ENCODE data around the gene CENPA.
"Not testable (repeated sequence)": the region's sequence is repeated elsewhere in the genome, so short reads cannot be mapped to it uniquely, and the experiment has no call there.

The CENPA gene

DNA sequence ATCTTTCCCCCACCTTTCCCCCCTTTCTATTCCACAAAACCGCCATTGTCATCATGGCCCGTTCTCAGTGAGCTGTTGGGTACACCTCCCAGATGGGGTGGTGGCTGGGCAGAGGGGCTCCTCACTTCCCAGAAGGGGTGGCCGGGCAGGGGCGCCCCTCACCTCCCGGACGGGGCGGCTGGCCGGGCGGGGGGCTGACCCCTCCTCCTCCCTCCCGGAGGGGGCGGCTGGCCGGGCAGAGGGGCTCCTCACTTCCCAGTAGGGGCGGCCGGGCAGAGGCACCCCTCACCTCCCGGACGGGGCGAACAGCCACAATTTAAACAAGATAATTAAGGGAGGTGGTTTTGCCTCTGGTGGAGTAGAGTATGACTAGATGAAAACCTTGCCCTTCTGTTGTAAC, 9.3 kb downstream of the CENPA start:
- not testable (repeated sequence) for DNase-seq

DNA sequence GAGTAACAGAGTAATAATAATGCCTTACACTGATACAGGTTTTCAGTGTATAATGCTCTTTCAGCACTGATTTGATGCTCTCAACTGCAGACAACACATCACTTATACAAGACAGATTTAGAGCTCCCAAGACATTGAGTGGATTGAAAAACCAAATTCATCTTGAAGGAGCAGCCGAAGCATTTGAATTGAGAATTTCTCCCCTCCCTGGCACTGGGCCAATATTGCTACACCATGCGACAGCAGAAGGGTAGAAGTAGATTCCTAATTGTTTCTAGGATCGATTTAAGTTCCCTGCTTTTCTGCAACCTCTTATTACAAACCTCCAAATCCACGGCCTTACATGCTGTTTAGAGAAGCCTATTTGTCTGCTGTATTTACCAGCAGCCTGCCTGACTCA, 15.5 kb downstream of the CENPA start:
- no peak for DNase-seq

DNA sequence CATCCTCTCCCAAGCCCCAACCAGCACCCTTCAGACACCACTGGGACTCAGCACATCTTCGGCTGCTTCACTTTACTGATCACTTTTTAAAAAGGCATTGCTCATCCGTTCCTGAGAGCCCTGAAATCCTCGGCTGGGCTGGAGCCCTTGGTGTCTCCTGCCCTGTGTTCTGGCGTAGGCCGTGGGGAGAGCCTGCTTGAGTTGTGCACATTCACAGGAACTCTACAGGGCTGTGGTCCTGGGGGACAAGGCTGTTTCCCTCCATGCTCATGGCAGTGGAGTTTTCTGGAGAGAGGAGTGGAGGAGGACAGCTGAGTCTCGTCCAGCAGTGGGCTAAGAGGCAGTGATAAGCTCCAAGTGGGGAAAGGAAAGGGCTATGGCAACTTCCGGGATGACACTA, 15.9 kb downstream of the CENPA start:
- DNase-seq: no peak

DNA sequence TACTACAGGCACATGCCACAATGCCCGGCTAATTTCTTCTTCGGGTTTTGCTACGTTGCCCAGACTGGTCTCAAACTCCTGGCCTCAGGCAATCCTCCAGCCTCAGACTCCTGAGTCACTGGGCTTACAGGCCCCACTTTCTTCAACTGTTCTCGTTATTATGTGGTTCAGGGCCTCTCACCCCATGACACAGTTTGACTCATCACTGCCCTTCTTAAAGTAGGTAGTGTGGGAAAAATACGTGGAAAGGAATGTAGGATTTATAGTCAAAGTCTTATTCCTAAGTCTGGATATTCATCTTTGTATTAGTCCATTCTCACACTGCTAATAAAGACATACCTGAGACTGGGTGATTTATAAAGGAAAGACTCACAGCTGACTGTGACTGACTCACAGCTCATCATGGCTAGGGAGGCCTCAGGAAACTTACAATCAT, 19.4 kb downstream of the CENPA start:
- no peak for DNase-seq

DNA sequence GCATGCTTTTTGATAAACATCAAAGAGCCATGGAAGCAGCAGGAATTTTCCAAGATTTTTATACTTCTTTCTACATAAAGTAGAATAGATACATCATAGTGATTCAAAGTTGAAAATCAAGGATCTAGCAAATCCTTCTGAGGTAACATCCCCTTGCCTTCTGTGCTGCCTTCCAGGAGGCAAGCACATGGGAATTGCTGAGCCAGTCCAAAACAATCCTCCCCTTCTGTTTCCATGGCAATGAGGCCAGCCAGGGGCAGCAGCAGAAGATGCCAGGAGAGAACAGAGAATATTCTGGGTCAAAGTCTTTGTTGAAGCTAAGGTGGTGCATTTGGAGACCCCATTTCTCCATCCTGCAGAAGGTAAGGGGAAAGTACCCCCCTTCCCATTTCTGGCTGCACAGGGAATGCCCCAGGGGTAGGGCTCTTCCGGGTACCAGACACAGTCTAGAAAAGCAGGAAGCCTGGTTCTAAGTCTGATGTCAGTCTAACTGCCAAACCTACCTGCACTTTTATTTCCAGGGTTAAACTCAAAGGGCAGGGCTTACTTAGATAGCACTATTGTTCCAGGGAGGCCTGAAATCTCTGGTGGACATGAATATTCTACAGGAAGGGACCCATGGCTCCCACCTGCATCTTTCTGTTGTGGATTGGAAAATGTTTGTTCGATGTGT, 22.1 kb downstream of the CENPA start:
- no peak for DNase-seq

DNA sequence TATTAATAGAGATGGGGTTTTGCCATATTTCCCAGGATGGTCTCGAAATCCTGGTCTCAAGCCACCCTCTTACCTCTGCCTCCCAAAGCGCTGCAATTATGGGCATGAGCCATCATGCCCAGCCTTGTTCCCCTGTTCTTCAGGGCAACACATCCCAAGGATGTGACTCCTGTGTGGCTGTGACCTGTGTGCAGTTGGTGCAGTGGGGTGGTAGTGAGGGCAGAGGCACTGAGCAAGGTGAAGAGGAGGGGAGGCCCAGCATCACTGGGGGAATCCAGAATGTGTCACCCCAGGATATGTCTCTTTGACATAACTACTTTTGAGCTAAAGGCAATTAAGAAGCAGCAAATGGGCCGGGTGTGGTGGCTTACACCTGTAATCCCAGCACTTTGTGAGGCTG, 23.4 kb downstream of the CENPA start:
- DNase-seq: no peak

DNA sequence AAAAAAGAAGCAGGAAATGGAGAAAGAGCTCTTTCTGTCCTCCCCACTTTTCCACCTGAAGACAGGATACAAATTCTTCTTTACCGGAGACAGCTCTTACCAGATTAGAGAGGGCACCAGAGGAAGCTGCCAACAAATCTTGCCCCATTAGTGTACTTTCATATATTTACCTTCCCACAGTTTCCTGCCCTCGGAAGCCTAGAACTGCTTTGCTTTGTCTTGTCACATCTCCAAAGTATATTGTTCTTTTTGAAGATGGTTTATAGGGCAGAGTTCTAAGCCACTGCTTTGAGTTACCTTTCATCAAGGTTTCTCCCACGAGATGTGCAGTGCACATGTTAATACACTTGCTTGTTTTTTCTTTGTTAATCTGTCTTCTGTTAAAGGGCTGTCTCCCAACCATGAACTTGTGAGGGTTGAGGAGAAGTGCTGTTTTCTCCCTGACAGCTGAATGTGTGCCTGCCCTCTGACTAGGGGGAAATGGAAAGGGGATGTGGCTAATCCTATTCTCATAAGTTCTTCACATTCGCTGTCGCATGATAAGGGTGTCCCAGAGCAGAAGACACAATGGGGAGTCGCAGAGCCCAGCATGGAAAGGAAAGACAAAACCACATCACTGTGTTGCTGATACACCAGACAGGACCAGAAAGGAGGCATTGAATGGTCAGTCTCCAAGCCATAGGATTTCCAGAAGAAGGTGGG, 24.2 kb downstream of the CENPA start:
- no peak for DNase-seq

DNA sequence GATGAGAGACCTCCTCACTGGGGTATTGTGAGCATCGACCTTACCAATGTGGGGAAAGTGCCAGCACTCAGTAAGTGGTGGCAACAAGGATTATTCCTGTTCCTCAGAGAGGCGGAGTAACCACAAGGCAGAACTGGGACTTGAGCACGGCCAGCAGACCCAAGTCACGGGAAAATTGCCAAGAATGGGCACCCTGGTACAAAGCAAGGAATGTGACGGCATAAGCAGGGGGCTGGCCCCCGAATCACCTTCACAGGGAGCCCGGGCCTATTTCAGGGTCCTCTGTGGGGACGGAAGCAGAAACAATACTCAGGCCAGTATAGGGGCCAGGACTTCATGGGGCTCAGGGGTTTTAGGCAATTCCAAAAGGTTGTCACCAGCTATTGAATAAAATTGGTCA, 25.4 kb downstream of the CENPA start:
- no peak for DNase-seq

DNA sequence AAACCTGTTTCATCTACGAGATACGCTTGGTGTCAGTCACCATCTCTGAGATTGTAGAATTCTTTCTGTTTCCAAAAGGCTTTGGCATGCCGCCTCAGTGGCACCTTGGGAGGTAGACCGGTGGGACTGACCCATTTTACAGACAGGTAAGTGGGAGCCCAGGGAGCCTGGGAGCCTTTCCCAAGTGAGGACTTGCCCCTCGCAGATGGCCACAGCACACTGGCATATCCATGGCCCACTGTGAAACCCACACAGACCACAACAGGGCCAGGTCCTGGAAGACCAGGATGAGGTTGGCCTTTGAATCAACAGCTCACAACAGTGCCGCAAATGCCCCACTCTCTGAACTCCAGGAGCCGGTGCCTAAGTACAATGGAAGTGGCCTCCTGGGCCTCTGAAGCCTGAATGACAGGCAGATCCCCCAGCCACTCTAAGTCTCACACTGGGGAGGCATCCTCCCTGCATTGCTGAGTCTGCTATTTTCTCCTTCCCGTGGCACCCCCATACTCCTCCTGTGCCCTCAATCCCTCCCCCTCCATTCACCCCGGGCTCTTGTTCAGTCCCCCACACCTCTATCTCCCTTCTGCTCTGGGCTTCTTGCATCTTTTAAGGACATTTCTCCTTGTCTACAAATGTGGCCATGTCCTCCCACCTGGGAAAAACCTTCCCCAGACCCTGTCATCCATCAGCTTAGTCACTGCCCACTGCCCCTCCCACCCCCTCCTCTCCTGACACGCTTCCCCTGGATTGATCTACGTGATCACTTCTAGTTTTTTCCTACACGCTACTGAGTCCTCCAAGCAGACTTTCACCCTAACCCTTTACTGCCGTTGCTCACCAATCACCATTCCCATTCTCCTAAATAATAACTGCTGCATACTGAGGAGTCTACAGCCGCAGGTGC, 26.2 kb downstream of the CENPA start:
- no peak for DNase-seq

DNA sequence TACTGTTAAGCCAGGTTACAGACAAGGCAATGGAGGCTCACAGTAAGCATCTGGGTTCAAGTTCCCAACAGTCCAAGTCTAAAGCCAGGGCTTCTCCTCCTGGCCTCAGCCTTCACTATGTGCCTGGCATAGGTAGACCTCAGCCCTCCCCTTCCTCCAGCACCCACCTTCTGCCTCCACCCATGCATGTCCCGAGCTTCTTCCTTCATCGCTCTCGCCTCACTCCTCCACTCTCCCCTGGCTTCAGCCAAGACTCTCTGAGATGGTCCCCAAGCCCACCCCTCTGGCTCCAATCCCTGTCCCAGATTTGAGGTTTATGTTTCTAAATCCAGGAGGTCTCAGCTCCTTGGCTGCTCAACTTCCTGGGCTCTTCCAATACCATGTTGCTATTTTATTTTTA, 26.9 kb downstream of the CENPA start:
- no peak for DNase-seq

DNA sequence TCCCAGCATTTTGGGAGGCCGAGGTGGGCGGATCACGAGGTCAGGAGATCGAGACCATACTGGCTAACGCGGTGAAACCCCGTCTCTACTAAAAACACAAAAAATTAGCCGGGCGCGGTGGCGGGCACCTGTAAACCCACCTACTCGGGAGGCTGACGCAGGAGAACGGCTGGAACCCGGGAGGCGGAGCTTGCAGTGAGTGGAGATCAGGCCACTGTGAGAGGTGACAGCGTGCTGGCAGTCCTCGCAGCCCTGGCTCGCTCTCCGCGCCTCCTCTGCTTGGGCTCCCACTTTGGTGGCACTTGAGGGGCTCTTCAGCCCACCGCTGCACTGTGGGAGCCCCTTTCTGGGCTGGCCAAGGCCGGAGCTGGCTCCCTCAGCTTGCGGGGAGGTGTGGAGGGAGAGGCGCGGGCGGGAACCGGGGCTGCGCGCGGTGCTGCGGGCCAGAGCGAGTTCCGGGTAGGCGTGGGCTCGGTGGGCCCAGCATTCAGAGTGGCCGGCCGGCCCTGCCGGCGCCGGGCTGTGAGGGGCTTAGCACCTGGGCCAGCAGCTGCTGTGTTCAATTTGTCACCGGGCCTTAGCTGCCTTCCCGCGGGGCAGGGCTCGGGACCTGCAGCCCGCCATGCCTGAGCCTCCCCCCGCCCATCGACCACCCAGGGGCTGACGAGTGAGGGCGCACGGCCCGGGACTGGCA, 28.4 kb downstream of the CENPA start:
- DNase-seq: not testable (repeated sequence)

DNA sequence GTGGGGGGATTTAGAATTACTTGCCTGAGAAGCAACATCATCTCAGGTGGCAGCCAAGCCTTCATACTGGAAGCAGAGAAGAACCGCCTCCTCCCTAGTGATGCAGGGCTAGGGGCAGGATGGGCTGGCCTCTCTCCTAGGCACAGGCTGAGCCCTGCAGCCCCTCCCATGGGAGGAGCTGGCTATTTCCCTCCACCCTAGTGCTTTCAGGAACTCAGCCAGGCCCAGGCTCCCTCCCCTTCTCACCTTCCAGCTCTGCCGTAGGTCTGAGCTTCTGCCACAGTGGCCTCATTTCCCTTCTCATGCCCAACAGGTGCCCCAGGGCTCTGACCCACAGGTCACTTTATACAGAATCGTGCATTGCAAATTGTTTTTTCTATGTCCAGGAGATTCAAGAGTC, 31.0 kb downstream of the CENPA start:
- peak in 1 of 2 experiments; percentile 8 for DNase-seq

DNA sequence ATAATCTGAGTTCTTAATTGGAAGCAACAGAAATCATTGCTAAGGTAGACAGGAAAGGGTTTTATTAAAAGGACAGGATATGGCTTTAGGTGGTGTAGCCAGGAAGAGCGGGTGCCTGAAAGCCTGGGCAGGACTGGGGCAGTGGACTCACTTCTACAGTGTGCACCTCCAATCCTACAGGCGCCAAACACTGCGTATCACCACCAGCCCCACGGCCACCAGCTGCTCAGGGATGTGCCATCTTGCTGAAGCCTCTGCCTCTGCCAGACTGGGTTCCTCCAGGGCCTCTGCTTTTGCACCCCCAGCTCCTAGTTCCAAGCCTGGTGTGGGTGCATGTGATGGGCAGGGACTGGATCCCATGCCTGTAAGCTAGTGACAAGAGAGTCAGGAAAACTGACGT, 32.4 kb downstream of the CENPA start:
- DNase-seq: no peak

DNA sequence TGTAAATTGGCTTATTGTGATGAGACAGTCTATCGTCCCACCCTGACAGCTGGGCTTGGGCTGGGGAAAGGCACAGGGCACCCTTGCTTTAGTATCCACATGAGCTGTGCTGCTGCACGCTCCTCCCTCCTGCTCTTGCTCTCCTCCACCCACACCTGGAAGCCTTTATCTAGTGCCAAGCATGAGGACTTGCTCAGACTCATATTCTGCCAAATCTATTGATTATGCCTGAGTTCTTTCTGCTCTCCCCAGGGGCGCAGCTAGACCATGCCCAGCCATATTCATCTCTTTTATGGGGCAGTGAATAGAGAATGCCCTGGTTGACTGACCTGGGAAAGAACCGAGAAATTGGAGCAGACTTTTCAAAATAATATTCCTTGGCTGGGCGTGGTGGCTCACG, 33.1 kb downstream of the CENPA start:
- DNase-seq: no peak

DNA sequence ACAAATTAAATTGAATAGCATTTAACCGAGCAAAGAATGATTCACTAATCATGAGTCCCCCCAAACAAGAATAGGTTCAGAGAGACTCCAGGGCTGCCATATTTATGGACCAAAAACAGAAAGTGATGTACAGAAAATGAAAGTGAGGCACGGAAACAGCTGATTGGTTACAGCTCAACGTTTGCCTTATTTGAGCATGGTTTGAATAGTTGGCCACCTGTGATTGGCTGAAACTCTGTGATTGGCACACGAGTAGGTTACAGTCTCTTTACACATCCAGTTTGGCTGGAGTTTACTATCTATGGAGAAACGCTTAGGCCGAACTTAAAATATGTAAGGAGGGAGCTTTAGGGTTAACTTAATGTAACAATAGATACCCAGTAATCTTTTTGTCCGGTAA, 35.1 kb downstream of the CENPA start:
- no peak for DNase-seq

DNA sequence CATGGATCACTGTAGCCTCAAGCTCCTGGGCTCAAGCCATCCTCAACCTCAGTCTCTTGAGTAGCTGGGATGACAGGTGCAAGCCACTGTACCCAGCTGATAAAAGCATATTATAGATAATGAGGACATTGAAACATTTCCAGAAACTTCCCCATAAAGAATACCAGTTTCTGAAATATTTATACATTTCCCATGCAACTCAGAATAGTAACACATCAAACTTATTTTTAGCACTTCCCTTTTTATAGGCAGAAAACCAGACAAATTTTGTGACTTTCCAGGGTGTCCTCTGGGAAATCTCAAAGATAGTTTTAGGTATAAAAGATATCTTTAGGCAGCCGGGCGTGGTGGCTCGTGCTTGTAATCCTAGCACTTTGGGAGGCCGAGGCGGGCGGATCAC, 37.0 kb downstream of the CENPA start:
- no peak for DNase-seq

DNA sequence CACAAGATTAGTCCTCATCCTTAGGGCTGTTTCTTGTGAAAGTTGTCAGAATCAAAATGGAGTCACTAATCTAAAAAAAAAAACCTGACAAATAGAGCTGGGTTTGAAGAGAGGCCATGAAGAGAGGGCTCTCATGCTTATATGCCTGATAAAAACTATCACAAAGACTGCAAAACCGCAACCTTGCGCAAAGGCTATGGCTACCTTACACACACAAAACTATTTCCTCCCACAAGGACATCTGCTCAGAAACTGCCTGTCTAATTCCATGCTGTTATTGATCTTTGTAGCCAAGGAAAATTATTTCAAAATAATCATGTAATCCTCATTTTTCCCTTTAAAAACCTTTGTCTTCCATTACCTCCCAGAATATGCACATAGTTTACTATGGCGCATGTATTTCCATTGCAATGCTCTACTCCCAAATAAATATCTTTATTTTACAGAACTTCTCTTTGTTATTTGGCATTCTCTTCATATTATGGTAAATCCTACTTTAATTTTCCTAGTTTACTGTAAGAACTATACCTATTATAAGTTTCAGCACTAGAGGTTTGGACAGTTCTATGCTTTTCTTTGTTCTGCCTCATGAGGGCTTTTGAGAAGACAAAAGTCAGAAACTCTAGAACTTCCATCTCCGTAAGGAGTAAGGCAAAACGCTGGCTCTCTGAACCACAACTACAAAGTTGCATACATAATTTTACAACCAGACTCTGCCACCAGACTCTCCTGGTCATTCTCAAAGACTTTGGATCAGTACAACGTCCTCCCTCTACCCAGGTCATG, 52.5 kb downstream of the CENPA start:
- no peak for DNase-seq

DNA sequence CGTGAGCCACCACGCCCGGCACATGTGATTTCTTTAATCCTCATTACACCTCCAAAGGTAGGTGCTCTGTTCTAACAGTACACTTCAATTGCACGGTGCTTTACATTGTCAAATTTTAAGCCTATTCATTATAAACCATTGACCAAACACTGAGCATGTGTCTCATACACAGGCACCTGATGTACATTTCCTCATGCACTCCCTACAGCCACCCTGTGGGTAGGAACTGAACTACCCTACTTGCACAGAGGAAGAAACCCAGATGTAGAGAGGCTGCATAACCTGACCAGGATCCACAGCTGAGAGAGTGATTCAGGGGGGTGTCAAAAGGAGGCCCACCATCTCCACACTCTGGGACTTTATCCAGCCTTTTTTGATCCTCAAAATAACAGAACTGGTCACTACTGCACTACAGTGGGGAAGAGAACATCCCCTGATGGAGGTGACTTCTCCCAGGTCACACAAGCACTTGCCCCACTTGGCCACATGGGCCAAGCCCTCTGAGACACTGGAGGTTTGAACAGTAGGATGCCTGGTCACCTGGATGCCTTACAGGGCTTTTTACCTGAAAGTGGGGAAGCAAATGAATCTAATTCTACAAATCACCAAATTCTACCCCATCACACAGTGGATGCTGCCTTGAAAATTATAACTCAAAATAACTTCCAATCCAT, 55.2 kb downstream of the CENPA start:
- DNase-seq: peak in 1 of 2 experiments; percentile 11

DNA sequence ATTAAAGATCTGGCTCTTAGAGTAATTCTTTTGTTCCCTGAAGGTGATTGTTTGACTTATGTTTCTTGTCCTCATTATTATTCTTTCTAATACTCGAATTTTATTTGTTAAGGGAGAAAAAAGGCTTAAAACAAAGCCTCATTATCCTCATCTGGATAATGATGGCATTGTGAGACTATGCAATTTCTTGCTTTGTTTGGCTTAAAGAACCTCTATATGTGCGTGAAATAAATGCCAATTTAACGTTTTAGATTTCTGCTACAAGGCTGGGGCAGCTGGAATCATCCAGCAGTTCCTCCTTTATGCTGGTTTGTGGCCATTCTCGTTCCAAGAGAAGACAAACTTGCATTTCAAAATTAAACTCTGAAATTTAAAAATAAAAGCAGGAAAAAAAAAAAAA, 57.2 kb downstream of the CENPA start:
- no peak for DNase-seq

Data from NCI-H2081 (cell line).